Jurkat, Clone E6-1 (cell line): ENCODE data around the gene COBL.

Experiments used
- DNase-seq: peaks from one replicate; pipeline ENCODE4 v3.0.0-alpha.2; 2011; ENCODE audit warnings: low read depth, low spot score
- H3K4me3 ChIP-seq: 2 replicates; pipeline ENCODE4 v1.5.1; 2011; ENCODE audit warnings: mild to moderate bottlenecking, low read length, control low read depth, moderate library complexity

The COBL gene

GRCh38 chr7:51288896-51289622 is 27.6 kb downstream of the COBL start:
- no peak for DNase-seq

DNA sequence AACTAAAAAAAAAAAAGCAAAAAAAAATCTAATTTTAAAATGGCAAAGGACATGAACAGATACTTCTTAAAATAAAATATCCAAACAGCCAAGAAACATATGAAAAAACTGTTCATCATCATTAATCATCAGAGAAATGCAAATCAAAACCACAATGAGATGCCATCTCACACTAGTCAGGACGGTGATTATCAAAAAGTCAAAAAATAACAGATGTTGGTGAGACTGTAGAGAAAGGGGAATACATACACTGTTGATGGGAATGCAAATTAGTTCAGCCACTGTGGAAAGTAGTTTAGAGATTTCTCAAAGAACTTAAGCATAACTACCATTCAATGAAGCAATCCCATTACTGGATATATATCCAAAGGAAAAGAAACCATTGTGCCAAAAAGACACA is 30.2 kb downstream of the COBL start:
- H3K4me3 ChIP-seq = no peak overlapping the region
- DNase-seq = no peak

More at GRCh38 chr7:51288896-51289622, 27.6 kb downstream of the COBL start:
- H3K4me3 ChIP-seq = no peak overlapping the region

- no peak overlapping the region for H3K4me3 ChIP-seq
- DNase-seq = no peak
These were observed 36.5 kb downstream of the COBL start for GRCh38 chr7:51280156-51280555.

- no peak for DNase-seq
- H3K4me3 ChIP-seq = no peak overlapping the region
These were observed 37.1 kb downstream of the COBL start for GRCh38 chr7:51279391-51280023.

GRCh38 chr7:51278797-51279196 is 37.8 kb downstream of the COBL start:
- no peak for DNase-seq
- H3K4me3 ChIP-seq = no peak overlapping the region

DNA sequence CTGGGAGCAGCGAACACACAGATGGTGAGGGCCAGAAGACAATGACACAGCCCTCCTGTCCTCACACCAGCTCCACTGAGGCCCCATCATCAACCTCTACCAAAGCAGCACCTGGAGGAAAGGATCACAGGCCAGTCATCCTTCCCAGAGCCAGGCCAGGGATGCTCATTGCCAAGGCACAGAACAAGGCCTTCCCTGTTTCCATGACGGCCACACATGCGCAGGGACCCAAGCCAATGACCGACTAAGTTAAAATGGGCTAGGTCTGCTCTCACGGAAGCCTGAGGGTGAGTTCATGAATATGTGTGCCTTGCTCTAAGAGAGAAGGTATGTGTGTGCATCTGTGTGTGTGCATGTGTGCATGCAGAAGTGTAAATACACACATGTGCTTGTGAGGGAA is 39.6 kb downstream of the COBL start:
- DNase-seq = no peak

DNA sequence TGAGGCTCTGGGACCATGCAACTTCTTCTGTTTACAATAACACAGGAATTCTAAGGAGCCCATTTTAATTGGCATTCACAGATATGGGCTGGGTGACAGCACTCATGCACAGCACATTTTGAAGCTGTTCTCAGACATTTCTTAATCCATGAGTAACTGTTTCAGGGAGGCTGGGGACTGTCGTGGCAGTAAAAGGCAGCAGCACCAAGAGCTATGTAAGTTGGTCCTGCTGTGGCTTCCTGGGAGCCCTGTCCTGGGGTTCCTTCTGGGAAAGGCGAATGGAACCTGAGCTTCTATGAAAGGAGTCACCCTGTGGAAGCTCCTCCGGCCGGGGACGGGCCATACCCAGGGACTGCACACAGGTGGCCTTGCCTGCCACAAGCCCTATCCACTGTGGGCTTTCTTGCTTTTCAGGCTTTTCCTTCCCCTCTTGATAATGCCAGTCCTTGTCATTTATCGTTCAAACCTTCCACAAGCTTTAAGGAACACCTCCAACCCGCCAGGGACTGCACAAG is 40.5 kb downstream of the COBL start:
- no peak for DNase-seq

More for the DNA sequence above, 39.6 kb downstream of the COBL start:
- H3K4me3 ChIP-seq = no peak overlapping the region

GRCh38 chr7:51275532-51275931 is 41.1 kb downstream of the COBL start:
- no peak overlapping the region for H3K4me3 ChIP-seq
- DNase-seq = no peak

More for the DNA sequence above, 40.5 kb downstream of the COBL start:
- no peak overlapping the region for H3K4me3 ChIP-seq

- DNase-seq = no peak
- H3K4me3 ChIP-seq = no peak overlapping the region
These were observed 41.7 kb downstream of the COBL start for GRCh38 chr7:51274955-51275354.

GRCh38 chr7:51274001-51274400 is 42.6 kb downstream of the COBL start:
- no peak overlapping the region for H3K4me3 ChIP-seq

DNA sequence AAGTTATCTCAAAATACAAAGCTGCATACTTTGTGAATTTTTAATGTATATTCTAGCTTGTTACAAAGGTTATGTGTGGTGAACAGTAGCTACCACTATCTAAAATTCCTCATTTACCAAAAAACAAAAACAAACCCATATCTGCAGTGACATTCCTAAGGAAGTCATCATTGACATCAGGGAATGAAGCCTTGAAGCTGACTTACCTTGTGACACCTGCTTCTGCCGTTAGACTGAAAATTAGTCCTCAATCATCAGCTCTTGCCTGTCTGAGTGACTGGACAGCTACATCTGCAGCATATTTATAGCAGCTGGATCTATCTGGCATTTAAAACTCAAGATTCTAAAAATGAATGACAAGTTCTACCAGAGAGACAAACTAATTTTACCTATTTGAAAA is 43.2 kb downstream of the COBL start:
- no peak for DNase-seq
- no peak overlapping the region for H3K4me3 ChIP-seq

More at GRCh38 chr7:51274001-51274400, 42.6 kb downstream of the COBL start:
- no peak for DNase-seq

- DNase-seq = no peak
- H3K4me3 ChIP-seq = no peak overlapping the region
These were observed 45.6 kb downstream of the COBL start for GRCh38 chr7:51270965-51271364.

DNA sequence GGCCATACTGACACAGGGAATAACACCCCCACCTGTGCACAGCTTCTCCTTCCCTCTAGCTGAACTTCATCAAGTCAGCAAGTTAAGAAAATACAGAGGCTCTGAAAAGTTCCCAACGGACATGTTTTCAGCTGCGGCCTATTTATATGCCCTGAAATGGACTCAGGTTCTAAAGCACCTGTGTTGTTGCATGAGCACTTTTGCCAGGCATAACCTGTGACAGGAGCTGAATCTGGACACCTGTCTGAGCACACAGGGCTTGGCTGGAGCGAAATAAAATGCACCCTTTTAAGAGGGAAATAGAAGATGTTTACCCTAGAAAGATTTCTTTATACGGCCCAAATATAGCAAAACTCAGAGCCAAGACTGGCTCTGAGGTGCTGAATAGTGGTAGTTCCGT is 46.7 kb downstream of the COBL start:
- DNase-seq = no peak
- no peak overlapping the region for H3K4me3 ChIP-seq

GRCh38 chr7:51269321-51269720 is 47.3 kb downstream of the COBL start:
- H3K4me3 ChIP-seq = no peak overlapping the region
- DNase-seq = no peak

DNA sequence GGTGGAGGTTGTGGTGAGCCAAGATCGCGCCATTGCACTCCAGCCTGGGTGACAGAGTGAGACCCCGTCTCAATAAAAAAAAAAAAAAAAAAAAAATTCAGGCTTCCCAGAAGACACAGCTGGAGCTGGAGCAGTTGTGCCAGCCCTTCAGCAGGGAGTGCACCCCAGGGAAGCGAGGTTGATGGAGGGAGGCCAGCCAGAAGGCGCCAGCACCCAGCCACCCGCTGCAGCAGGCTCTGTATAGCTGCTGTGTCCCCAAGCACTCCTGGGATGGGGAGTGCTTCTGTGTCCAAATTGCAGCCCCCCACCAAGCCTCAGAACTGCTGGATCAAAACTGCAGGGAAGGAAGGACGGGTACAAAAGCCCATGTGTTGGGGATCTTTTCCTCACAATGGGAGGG is 47.8 kb downstream of the COBL start:
- no peak overlapping the region for H3K4me3 ChIP-seq
- DNase-seq = no peak

- DNase-seq = no peak
- H3K4me3 ChIP-seq = no peak overlapping the region
These were observed 49.4 kb downstream of the COBL start for GRCh38 chr7:51267169-51267568.

DNA sequence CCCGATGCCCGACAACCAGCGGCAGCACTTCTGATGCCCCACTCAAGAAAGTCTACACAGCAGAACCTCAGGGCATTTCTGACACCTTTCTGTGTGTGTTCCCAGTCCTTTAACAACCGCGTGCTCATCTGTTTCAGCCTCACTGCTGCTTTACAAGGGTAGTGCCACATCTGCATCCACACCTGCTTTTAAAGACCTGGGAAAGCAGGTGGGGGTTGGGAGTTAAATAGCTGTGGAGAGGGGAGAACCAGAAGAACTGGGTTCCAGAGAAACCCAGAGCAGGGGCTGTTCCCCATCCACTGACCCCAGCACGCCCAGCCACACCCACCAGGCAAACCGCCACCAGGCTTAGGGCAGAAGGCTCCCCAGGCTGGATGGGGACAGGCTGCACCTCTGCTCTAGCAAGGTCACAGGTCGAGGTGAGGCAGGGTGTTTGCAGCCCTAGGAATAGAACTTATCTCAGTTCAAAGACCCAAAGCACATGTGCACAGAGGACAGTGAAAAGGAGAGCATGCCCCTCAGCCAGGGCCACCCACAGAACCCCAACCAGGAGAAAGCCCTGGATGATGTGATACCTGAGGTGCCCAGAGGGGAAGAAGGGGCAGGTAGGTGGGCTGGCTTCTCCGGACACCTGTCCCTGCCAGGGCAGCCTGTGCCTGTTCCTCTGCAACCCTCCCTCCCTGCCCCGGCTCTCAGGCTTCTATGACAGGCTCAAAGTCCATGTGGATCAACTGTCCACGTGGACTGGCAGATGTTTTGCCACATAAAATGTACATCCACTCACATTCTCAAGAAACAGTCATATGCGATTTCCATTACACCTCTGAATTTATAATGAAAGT is 51.3 kb downstream of the COBL start:
- DNase-seq = no peak
- H3K4me3 ChIP-seq = no peak overlapping the region

DNA sequence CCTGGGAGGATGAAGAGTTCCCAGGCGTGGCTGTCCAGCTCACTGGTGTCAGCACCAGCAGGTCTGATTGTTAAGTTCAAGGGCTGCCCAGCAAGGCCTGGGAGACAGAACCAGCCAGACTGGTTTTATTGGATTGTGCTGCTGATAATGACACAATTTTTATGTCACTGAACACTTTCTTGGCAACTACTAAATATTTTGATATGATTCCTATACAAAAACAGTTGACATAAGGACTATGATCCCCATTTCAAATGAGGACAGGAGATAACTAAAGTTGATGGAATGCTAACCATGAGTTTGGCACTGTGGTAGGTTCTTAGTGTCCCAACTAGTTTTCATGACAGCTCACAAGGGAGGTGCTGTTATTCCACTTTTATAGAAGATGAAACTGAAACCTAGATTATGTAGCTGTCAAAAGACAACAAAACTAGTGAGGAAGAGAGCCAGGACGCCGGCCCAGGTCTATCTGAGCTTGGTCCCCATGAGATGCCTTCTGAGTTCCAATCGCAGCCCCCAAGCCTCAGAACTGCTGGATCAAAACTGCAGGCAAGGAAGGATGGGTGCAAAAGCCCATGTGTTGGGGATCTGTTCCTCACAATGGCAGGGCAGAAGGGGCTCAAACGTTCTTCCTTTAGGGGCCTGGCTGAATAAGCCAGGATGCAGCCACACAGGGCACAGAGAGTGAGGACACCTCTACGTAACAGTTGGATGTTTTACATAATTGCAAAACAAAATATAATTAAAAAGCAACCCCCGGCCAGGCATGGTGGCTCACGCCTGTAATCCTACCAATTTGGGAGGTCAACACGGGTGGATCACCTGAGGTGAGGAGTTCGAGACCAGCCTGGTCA is 52.8 kb downstream of the COBL start:
- no peak for DNase-seq
- no peak overlapping the region for H3K4me3 ChIP-seq
